Brain pericyte (primary cell): ENCODE results near the gene LITAF.
"Not testable (repeated sequence)": the region's sequence is repeated elsewhere in the genome, so short reads cannot be mapped to it uniquely, and the experiment has no call there.

Experiments used
- DNase-seq: peaks from one replicate; pipeline ENCODE4 v3.0.0-alpha.2; 2012; ENCODE audit warnings: low read depth, low spot score

The LITAF gene

GRCh38 chr16:11601425-11601824, 14.7 kb upstream of the LITAF start:
- DNase-seq: no peak

- no peak for DNase-seq
These were observed 12.9 kb upstream of the LITAF start for GRCh38 chr16:11599579-11599978.

- DNase-seq: no peak
These were observed 10.7 kb upstream of the LITAF start for GRCh38 chr16:11597235-11598095.

GRCh38 chr16:11596572-11597226, 10.0 kb upstream of the LITAF start:
- no peak for DNase-seq

- DNase-seq: no peak
These were observed 6.9 kb upstream of the LITAF start for GRCh38 chr16:11593581-11593980.

- DNase-seq: not testable (repeated sequence)
These were observed 6.4 kb upstream of the LITAF start for GRCh38 chr16:11593076-11593475.

- DNase-seq: not testable (repeated sequence)
These were observed 4.9 kb upstream of the LITAF start for GRCh38 chr16:11591630-11592029.

- DNase-seq: no peak
These were observed 2.5 kb upstream of the LITAF start for GRCh38 chr16:11589198-11589550.

GRCh38 chr16:11588321-11589197, 1.8 kb upstream of the LITAF start:
- no peak for DNase-seq

- DNase-seq: no peak
These were observed 1.0 kb upstream of the LITAF start for GRCh38 chr16:11587643-11588247.

GRCh38 chr16:11586378-11586855, 302 bp downstream of the LITAF start:
- no peak for DNase-seq

- DNase-seq: no peak
These were observed 1.0 kb downstream of the LITAF start for GRCh38 chr16:11585460-11586377.

GRCh38 chr16:11583889-11584565, 2.7 kb downstream of the LITAF start:
- DNase-seq: no peak

GRCh38 chr16:11583166-11583565, 3.6 kb downstream of the LITAF start:
- DNase-seq: no peak

- DNase-seq: no peak
These were observed 4.4 kb downstream of the LITAF start for GRCh38 chr16:11582157-11582814.

GRCh38 chr16:11581678-11582077, 5.0 kb downstream of the LITAF start:
- DNase-seq: no peak

GRCh38 chr16:11580451-11581086, 6.2 kb downstream of the LITAF start:
- DNase-seq: no peak

- DNase-seq: not testable (repeated sequence)
These were observed 9.4 kb downstream of the LITAF start for GRCh38 chr16:11577290-11577660.
